SHP77 treated with DMSO at 0.1 percent for 48 hours (cell line): Measurements from ENCODE around the gene RENBP.

Experiments used
- DNase-seq: peaks from one replicate; lab custom pipeline; 2025; lab: John Stamatoyannopoulos, UW

RENBP gene

GRCh38 chrX:153919281-153919680 is 25.2 kb downstream of the RENBP start:
- no peak for DNase-seq

GRCh38 chrX:153917869-153918268 is 26.6 kb downstream of the RENBP start:
- no peak for DNase-seq

- DNase-seq, result no peak
These were observed 30.7 kb downstream of the RENBP start for GRCh38 chrX:153913701-153914100.

- DNase-seq, result no peak
These were observed 31.2 kb downstream of the RENBP start for GRCh38 chrX:153913211-153913610.

- no peak for DNase-seq
These were observed 32.6 kb downstream of the RENBP start for GRCh38 chrX:153911798-153912197.

- no peak for DNase-seq
These were observed 34.0 kb downstream of the RENBP start for GRCh38 chrX:153910446-153910845.

GRCh38 chrX:153909980-153910360 is 34.5 kb downstream of the RENBP start:
- no peak for DNase-seq

GRCh38 chrX:153909024-153909979 is 35.1 kb downstream of the RENBP start:
- no peak for DNase-seq

GRCh38 chrX:153908219-153908860 is 36.1 kb downstream of the RENBP start:
- DNase-seq, result no peak

- DNase-seq, result no peak
These were observed 37.0 kb downstream of the RENBP start for GRCh38 chrX:153907456-153907855.

- no peak for DNase-seq
These were observed 38.1 kb downstream of the RENBP start for GRCh38 chrX:153906126-153906917.

GRCh38 chrX:153905481-153906095 is 38.9 kb downstream of the RENBP start:
- no peak for DNase-seq

- DNase-seq, result no peak
These were observed 40.2 kb downstream of the RENBP start, which contains the start of gene AVPR2 for GRCh38 chrX:153903991-153904957. Gene AVPR2 (plus strand): TSS chrX:153904673. CDS start chrX:153905146, 473 bp downstream.

- no peak for DNase-seq
These were observed 41.0 kb downstream of the RENBP start for GRCh38 chrX:153903238-153903980.

- DNase-seq, result no peak
These were observed 42.1 kb downstream of the RENBP start for GRCh38 chrX:153902385-153902784.

GRCh38 chrX:153901753-153902140 is 42.7 kb downstream of the RENBP start:
- DNase-seq, result no peak

- no peak for DNase-seq
These were observed 43.4 kb downstream of the RENBP start for GRCh38 chrX:153900831-153901752.

GRCh38 chrX:153897899-153898298 is 46.5 kb downstream of the RENBP start:
- no peak for DNase-seq

- no peak for DNase-seq
These were observed 55.3 kb downstream of the RENBP start for GRCh38 chrX:153889123-153889522.
